Left ventricle myocardium inferior (tissue), 1 donor: ENCODE data around the gene MED12L. TPM values are rescaled to one million over a fixed set of nuclear protein-coding genes. Genes with fewer than 3 reads are reported as not detected.
"Not testable (repeated sequence)": the region's sequence is repeated elsewhere in the genome, so short reads cannot be mapped to it uniquely, and the experiment has no call there.

Experiments used
- DNase-seq: peaks from one replicate; pipeline ENCODE4 v3.0.0-alpha.2; 2020
- H3K27ac ChIP-seq: fragments of 200-600 bp; replicated peaks from 2 replicates; pipeline ENCODE4 v1.8.0; 2021
- H3K27me3 ChIP-seq: fragments of 200-600 bp; 2 replicates; pipeline ENCODE4 v1.8.0; 2021; ENCODE audit warnings: low read depth
- H3K36me3 ChIP-seq: fragments of 200-600 bp; 2 replicates; pipeline ENCODE4 v1.8.0; 2021
- H3K4me1 ChIP-seq: fragments of 200-600 bp; 2 replicates; pipeline ENCODE4 v1.8.0; 2021
- H3K4me3 ChIP-seq: fragments of 200-600 bp; 2 replicates; pipeline ENCODE4 v1.8.0; 2021; ENCODE audit warnings: mild to moderate bottlenecking, moderate library complexity
- H3K9me3 ChIP-seq: fragments of 200-600 bp; replicated peaks from 2 replicates; pipeline ENCODE4 v1.8.0; 2021
- CTCF ChIP-seq: fragments of 200-600 bp; IDR thresholded peaks from 2 replicates; pipeline ENCODE4 v1.8.0; 2021; ENCODE audit warnings: antibody characterized with exemption, mild to moderate bottlenecking, borderline replicate concordance
- intact Hi-C: fragments of 100-400 bp; cut with micrococcal nuclease; formaldehyde crosslinking; loops from one replicate; pipeline ENCODE4 v1.11.0; 2022
- total RNA-seq: library from RNA; stranded (reverse); fragmentation: NEBNext Ultra II Directional; extraction: Animal tissue kit (Norgen Biotek cat#: 25700); gene quantifications from one replicate; pipeline ENCODE4 v1.2.1, GENCODE V29; 2021
- donor health status: DM: no; HTN: yes; CAD: no; lungs with severe emphysema.

MED12L gene
- total RNA-seq, 1 donor from 2014 or later, result 0.82 TPM

- no peak for DNase-seq
Measured at GRCh38 chr3:151165226-151165625, 79.8 kb downstream of the MED12L start.

GRCh38 chr3:151166161-151166560 is 80.7 kb downstream of the MED12L start:
- Histone ChIP-seq H3K27ac (no peak overlapping the region), H3K4me1 (no peaks in the 10 kb centered on the region), H3K4me3 (no peak overlapping the region), H3K36me3 (no peaks in the 10 kb centered on the region), H3K27me3 (no peaks in the 10 kb centered on the region), H3K9me3 (no peaks in the 10 kb centered on the region)
- intact Hi-C loops, result no loop called here
- no peak for TF ChIP-seq CTCF
- no peak for DNase-seq

More at GRCh38 chr3:151165226-151165625, 79.8 kb downstream of the MED12L start:
- Histone ChIP-seq H3K36me3 (no peaks in the 10 kb centered on the region), H3K27me3 (no peaks in the 10 kb centered on the region), H3K4me1 (no peaks in the 10 kb centered on the region), H3K9me3 (no peaks in the 10 kb centered on the region), H3K27ac (no peak overlapping the region), H3K4me3 (no peak overlapping the region)
- intact Hi-C loops, result no loop called here
- no peak for TF ChIP-seq CTCF

GRCh38 chr3:151168269-151169094 is 83.0 kb downstream of the MED12L start:
- no peak overlapping the region for H3K27ac ChIP-seq
- peak; percentile 85 for TF ChIP-seq CTCF
- no peaks in the 10 kb centered on the region for H3K36me3 ChIP-seq
- peak; percentile 78 for DNase-seq
- H3K27me3 ChIP-seq, result no peaks in the 10 kb centered on the region
- intact Hi-C loops, result loop anchor here (2.0 kb wide), 1 partner anchor 114 kb away; no protein-coding TSS in a partner anchor
- H3K9me3 ChIP-seq, result no peaks in the 10 kb centered on the region
- H3K4me1 ChIP-seq, result no peaks in the 10 kb centered on the region
- no peak overlapping the region for H3K4me3 ChIP-seq

- Histone ChIP-seq H3K27ac (no peak overlapping the region), H3K36me3 (no peaks in the 10 kb centered on the region), H3K4me3 (no peak overlapping the region), H3K9me3 (no peaks in the 10 kb centered on the region), H3K4me1 (no peaks in the 10 kb centered on the region), H3K27me3 (no peaks in the 10 kb centered on the region)
- intact Hi-C loops, result loop anchor here (2.0 kb wide), 1 partner anchor 113 kb away; no protein-coding TSS in a partner anchor
- TF ChIP-seq CTCF, result no peak
- no peak for DNase-seq
Measured at GRCh38 chr3:151169262-151169947, 83.9 kb downstream of the MED12L start.

- intact Hi-C loops, result loop anchor here (2.0 kb wide), 1 partner anchor 113 kb away; no protein-coding TSS in a partner anchor
- not testable (repeated sequence) for H3K9me3 ChIP-seq, H3K4me3 ChIP-seq, H3K27me3 ChIP-seq, H3K4me1 ChIP-seq, H3K36me3 ChIP-seq
- H3K27ac ChIP-seq, result peak overlapping the region; percentile 41
- DNase-seq, result peak; percentile 55
Measured at GRCh38 chr3:151169948-151170679, 84.7 kb downstream of the MED12L start.
